DND-41 (cell line): ENCODE results near the gene BSND.

ENCODE experiments used
- ATAC-seq: fragments of 200-7000 bp; cut with Tn5 transposase; 3 replicates; pipeline ENCODE4 v1.9.1; 2021; ENCODE audit warnings: low read depth; ENCODE audit not compliant: insufficient read depth
- DNase-seq: peaks from one replicate; pipeline ENCODE4 v3.0.0-alpha.2; 2020
- H2AFZ ChIP-seq: 2 replicates; pipeline ENCODE4 v1.6.0; 2012; ENCODE audit warnings: low read depth, low read length
- H3K27ac ChIP-seq: 2 replicates; pipeline ENCODE4 v1.5.1; 2012; ENCODE audit warnings: low read length, inconsistent platforms
- H3K27me3 ChIP-seq: fragments of 200-600 bp; sonication (generic); 2 replicates; pipeline ENCODE4 v1.6.0; 2012; ENCODE audit warnings: low read length, mild to moderate bottlenecking, inconsistent platforms; ENCODE audit not compliant: insufficient read depth, poor library complexity
- H3K36me3 ChIP-seq: 2 replicates; pipeline ENCODE4 v1.5.1; 2012; ENCODE audit warnings: low read length, inconsistent platforms; ENCODE audit not compliant: insufficient read depth
- H3K4me1 ChIP-seq: 2 replicates; pipeline ENCODE4 v1.5.1; 2012; ENCODE audit warnings: mild to moderate bottlenecking, low read length; ENCODE audit not compliant: insufficient read depth
- H3K4me2 ChIP-seq: 2 replicates; pipeline ENCODE4 v1.6.0; 2012; ENCODE audit warnings: mild to moderate bottlenecking, moderate library complexity, low read length, inconsistent platforms; ENCODE audit not compliant: insufficient read depth
- H3K4me3 ChIP-seq, 2 experiments: fragments of 200-600 bp in 1 of 2; shearing (Covaris generic) in 1 of 2; 2 replicates each; pipeline ENCODE4 v1.5.1; 2012 to 2016; ENCODE audit warnings: inconsistent platforms in 2 of 2, low read length in 2 of 2, mild to moderate bottlenecking in 2 of 2, low read depth in 1 of 2, moderate library complexity in 1 of 2
- H3K79me2 ChIP-seq: 2 replicates; pipeline ENCODE4 v1.6.0; 2012; ENCODE audit warnings: low read length, inconsistent platforms; ENCODE audit not compliant: insufficient read depth
- H3K9ac ChIP-seq: 2 replicates; pipeline ENCODE4 v1.6.0; 2012; ENCODE audit warnings: low read depth, mild to moderate bottlenecking, inconsistent platforms, low read length, moderate library complexity
- H3K9me3 ChIP-seq: 2 replicates; pipeline ENCODE4 v1.5.1; 2012; ENCODE audit warnings: low read length, moderate library complexity, mild to moderate bottlenecking, inconsistent platforms; ENCODE audit not compliant: insufficient read depth, severe bottlenecking
- H4K20me1 ChIP-seq: 2 replicates; pipeline ENCODE4 v1.6.0; 2012; ENCODE audit warnings: low read length; ENCODE audit not compliant: insufficient read depth
- CTCF ChIP-seq: IDR thresholded peaks from 2 replicates; pipeline ENCODE4 v1.5.1; 2012; ENCODE audit warnings: borderline replicate concordance, low read length, moderate library complexity, mild to moderate bottlenecking; ENCODE audit not compliant: poor library complexity, severe bottlenecking; ENCODE audit errors: extremely low read depth
- EZH2 ChIP-seq: IDR thresholded peaks from 3 replicates; pipeline ENCODE4 v1.6.1; 2012; ENCODE audit warnings: borderline replicate concordance, low read depth, mild to moderate bottlenecking, moderate library complexity, low read length, inconsistent platforms; ENCODE audit not compliant: severe bottlenecking

Gene BSND

DNA sequence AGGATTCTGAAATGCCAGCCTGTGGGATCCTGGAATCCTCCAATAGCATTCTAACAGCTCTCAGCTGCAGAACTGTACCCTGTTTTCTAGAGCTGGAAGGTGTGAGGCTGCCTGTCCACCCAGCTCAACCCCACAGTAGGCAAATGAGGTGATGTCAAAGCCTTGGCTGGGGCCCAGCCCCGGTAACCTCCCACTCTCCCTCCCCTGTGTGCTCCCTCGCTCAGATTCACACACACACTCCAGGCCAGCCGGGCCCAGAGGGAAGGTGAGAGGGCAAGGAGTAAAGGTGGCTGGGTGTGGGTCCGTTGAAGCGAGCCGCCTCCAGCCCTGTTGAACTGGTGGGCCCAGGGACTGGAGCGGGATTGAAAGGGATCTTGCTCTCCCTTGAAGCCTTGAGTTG is at the start of gene BSND:
TSS of gene BSND (plus strand) at position 257 of the 400 bp plus-strand sequence. CDS start 254 bp downstream, outside the sequence.
- no peak for TF ChIP-seq EZH2
- TF ChIP-seq CTCF = no peak
- Histone ChIP-seq H3K9ac (no peak within 1 kb of the TSS), H3K27ac (no peak within 1 kb of the TSS), H2AFZ (no peak within 1 kb of the TSS), H3K4me3 (no peak within 1 kb of the TSS), H3K79me2 (no peaks in the 10 kb centered on the region), H4K20me1 (no peaks in the 10 kb centered on the region), H3K4me1 (no peaks in the 10 kb centered on the region), H3K27me3 (no peaks in the 10 kb centered on the region), H3K9me3 (no peaks in the 10 kb centered on the region), H3K36me3 (no peaks in the 10 kb centered on the region), H3K4me2 (no peak within 1 kb of the TSS)
- no peak for DNase-seq
- ATAC-seq = no peak

DNA sequence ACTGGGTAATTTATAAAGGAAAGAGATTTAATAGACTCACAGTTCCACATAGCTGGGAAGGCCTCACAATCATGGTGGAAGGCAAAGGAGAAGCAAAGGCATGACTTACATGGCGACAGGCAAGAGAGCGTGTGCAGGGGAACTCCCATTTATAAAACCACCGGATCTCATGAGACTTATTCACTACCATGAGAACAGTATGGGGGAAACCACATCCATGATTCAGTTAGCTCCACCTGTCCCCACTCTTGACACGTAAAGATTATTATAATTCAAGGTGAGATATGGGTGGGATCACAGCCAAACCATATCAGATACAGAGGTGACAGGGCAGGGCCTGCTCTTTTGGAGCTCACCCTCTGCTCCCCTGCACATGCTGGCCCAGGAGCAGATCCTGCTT is 49.7 kb upstream of the BSND start:
- no peak overlapping the region for H3K4me3 ChIP-seq
- no peak overlapping the region for H2AFZ ChIP-seq
- no peak for DNase-seq
- no peaks in the 10 kb centered on the region for H3K79me2 ChIP-seq
- no peak for ATAC-seq
- H3K4me2 ChIP-seq = no peak overlapping the region
- no peak for TF ChIP-seq EZH2
- TF ChIP-seq CTCF = no peak
- H3K4me1 ChIP-seq = no peaks in the 10 kb centered on the region
- no peak overlapping the region for H3K27ac ChIP-seq
- H3K9ac ChIP-seq = no peak overlapping the region
- H3K27me3 ChIP-seq = no peaks in the 10 kb centered on the region
- H3K9me3 ChIP-seq = no peaks in the 10 kb centered on the region
- H4K20me1 ChIP-seq = no peaks in the 10 kb centered on the region
- no peaks in the 10 kb centered on the region for H3K36me3 ChIP-seq

DNA sequence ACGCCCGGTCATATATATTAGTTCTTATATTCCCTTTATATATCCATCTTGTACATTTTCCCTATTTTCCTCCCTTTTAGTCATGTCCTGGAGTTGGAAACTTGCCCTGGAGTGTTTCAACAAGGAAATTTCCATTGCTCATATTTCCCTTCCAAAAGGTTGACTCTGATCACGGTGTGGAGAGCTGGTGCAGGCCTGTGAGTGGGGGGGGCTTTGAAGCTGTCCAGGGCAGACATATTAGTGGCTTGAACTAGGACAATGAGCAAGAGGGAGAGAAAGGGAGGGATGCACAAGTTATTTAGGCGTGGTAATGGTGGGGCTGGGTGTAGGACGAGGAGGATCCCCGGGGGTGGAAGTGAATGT is 48.7 kb upstream of the BSND start:
- Histone ChIP-seq H3K27me3 (no peaks in the 10 kb centered on the region), H2AFZ (no peak overlapping the region), H3K36me3 (no peaks in the 10 kb centered on the region), H3K79me2 (no peaks in the 10 kb centered on the region), H4K20me1 (no peaks in the 10 kb centered on the region), H3K4me3 (no peak overlapping the region), H3K4me2 (no peak overlapping the region), H3K9me3 (no peaks in the 10 kb centered on the region), H3K4me1 (no peaks in the 10 kb centered on the region), H3K9ac (no peak overlapping the region), H3K27ac (no peak overlapping the region)
- no peak for TF ChIP-seq EZH2
- no peak for TF ChIP-seq CTCF
- DNase-seq = no peak
- no peak for ATAC-seq

DNA sequence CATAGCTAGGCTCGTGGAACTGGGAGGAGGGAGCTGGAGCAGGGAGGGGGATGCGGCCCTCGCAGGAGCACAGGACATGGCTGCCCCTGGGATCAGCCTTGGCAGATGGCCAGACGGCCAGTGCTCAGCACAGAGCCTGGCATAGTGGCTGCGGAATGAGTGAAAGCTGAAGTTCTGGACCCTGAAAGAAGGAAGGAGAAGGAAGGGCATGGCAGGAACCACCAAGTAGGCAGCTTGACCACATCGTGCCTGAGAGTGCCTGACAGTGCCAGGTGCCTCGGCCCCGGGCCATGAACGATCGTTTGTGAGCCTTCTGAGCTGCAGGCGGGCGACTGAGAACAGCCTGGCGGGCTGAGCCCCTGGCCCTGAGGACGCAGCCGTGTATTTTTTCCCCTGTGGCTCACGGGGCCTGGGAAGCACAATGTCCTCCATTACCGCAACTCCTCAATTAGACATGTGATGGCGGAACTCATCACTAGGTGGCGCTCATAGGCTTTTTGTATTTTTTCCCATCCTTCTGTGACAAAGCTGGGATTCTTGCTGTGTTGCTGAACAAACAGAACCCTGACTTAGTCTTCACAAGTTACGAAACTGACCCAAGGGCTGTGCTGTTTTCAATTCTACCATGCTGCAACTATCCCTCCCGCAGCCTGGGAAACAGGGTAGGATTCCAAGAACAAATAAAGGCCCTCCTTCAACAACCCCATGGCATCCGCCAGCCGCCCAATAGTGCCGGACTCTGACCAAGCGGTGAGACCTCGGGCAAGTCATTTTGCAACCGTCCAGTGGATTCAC is 48.2 kb upstream of the BSND start:
- no peak overlapping the region for H3K4me3 ChIP-seq
- no peak overlapping the region for H3K4me2 ChIP-seq
- no peak overlapping the region for H3K9ac ChIP-seq
- H4K20me1 ChIP-seq = no peaks in the 10 kb centered on the region
- no peaks in the 10 kb centered on the region for H3K9me3 ChIP-seq
- no peaks in the 10 kb centered on the region for H3K36me3 ChIP-seq
- no peaks in the 10 kb centered on the region for H3K27me3 ChIP-seq
- no peaks in the 10 kb centered on the region for H3K4me1 ChIP-seq
- no peak overlapping the region for H3K27ac ChIP-seq
- peak; percentile 62 for DNase-seq
- peak overlapping the region; percentile 7; the same call in 1 of the 2 replicates for H2AFZ ChIP-seq
- no peaks in the 10 kb centered on the region for H3K79me2 ChIP-seq
- no peak for TF ChIP-seq EZH2
- TF ChIP-seq CTCF = peak; percentile 76
- peak; percentile 68 for ATAC-seq
